Hepatocyte (in vitro differentiated cells): Measurements from ENCODE around the gene DCAF5.

Experiments
- CTCF ChIP-seq: fragments of 200-600 bp; sonication (generic); IDR thresholded peaks from 2 replicates; pipeline ENCODE4 v1.5.1; 2016; ENCODE audit warnings: antibody characterized with exemption, mild to moderate bottlenecking; ENCODE audit not compliant: poor library complexity
- EZH2 ChIP-seq: fragments of 200-600 bp; sonication (generic); IDR thresholded peaks from 2 replicates; pipeline ENCODE4 v1.6.1; 2016; ENCODE audit warnings: antibody characterized with exemption, mild to moderate bottlenecking, borderline replicate concordance
- EZH2phosphoT487 ChIP-seq: fragments of 200-600 bp; sonication (generic); IDR thresholded peaks from one replicate; pipeline ENCODE4 v1.6.1; 2018; ENCODE audit warnings: antibody characterized with exemption, mild to moderate bottlenecking, low read depth, moderate library complexity; ENCODE audit not compliant: unreplicated experiment, severe bottlenecking

GRCh38 chr14:69048456-69048855 is 104.5 kb downstream of the DCAF5 start:
- TF ChIP-seq EZH2 = no peak
- TF ChIP-seq CTCF = no peak
- no peak for TF ChIP-seq EZH2phosphoT487
